Esophagus muscularis mucosa (tissue), 4 donors: ENCODE measurements around the gene CD79A. TPM values are rescaled to one million over a fixed set of nuclear protein-coding genes. Genes with fewer than 3 reads are reported as not detected.

Experiments
- DNase-seq: peaks from one replicate; pipeline ENCODE4 v3.0.0-alpha.2; 2017; ENCODE audit errors: extremely low spot score
- H3K27ac ChIP-seq, 4 donors: fragments of 200-600 bp; sonication (generic); replicated peaks in 1 of 4; 1 replicate in 3 of 4; 2 replicates in 1 of 4; pipeline ENCODE4 v1.5.1; 2016 to 2019; ENCODE audit warnings: mild to moderate bottlenecking in 1 of 4
- H3K27me3 ChIP-seq, 4 donors: fragments of 200-600 bp; sonication (generic); one replicate each; pipeline versions ENCODE4 v1.5.1 to v1.6.0; 2016 to 2019
- H3K36me3 ChIP-seq, 4 donors: fragments of 200-600 bp; sonication (generic); one replicate each; pipeline ENCODE4 v1.5.1; 2016 to 2019
- H3K4me1 ChIP-seq, 4 donors: fragments of 200-600 bp; sonication (generic); one replicate each; pipeline ENCODE4 v1.5.1; 2016 to 2019
- H3K4me3 ChIP-seq, 4 donors: fragments of 200-600 bp; sonication (generic); 1 replicate in 2 of 4; 2 replicates in 2 of 4; pipeline ENCODE4 v1.5.1; 2016 to 2019; ENCODE audit warnings: mild to moderate bottlenecking in 4 of 4, moderate library complexity in 1 of 4
- H3K9me3 ChIP-seq, 4 donors: fragments of 200-600 bp; sonication (generic); 1 replicate in 3 of 4; 2 replicates in 1 of 4; pipeline ENCODE4 v1.5.1; 2016 to 2019
- CTCF ChIP-seq, 3 experiments: fragments of 200-600 bp in 2 of 3; fragments of 450-650 bp in 1 of 3; sonication (generic) in 2 of 3; IDR thresholded peaks; one replicate each; pipeline ENCODE4 v1.5.1; 2017 to 2019; ENCODE audit warnings: antibody characterized with exemption in 3 of 3, mild to moderate bottlenecking in 2 of 3, moderate library complexity in 1 of 3
- EP300 ChIP-seq: sonication (generic); formaldehyde crosslinking; IDR thresholded peaks from one replicate; pipeline ENCODE4 v1.6.1; 2017; ENCODE audit warnings: antibody characterized with exemption
- POLR2A ChIP-seq: fragments of 450-650 bp; IDR thresholded peaks from one replicate; pipeline ENCODE4 v1.6.1; 2017; ENCODE audit warnings: antibody characterized with exemption, moderate library complexity, mild to moderate bottlenecking, low read depth
- POLR2AphosphoS5 ChIP-seq, 2 donors: sonication (generic); formaldehyde crosslinking; IDR thresholded peaks; one replicate each; pipeline ENCODE4 v1.6.1; 2017; ENCODE audit warnings: antibody characterized with exemption in 2 of 2
- WGBS: methylation state at CpG from one replicate; pipeline ENCODE4 v1.1.5; 2018; 5-methylcytosine and 5-hydroxymethylcytosine counted together
- intact Hi-C: fragments of 100-400 bp; cut with DNase I; formaldehyde crosslinking; loops from one replicate; pipeline ENCODE4 v1.15.1; 2023
- total RNA-seq, 4 donors: library from RNA; depleted of rRNA; stranded (reverse); fragments of >200 nt; gene quantifications; one replicate each; pipeline versions ENCODE4 v1.1.0 to v1.2.1, GENCODE V29; 2016

The CD79A gene
- total RNA-seq, 4 donors from 2014 or later, result 0.71 to 2.2 TPM; not detected in 2

- peaks cover 0 to 57% (median 0%) of the 10 kb centered on the region in 4 donors for H3K27me3 ChIP-seq
- WGBS, result 100% methylated on average over 2 of the region's 2 CpGs
- no peaks in the 10 kb centered on the region for H3K9me3 ChIP-seq
- intact Hi-C loops, result no loop called here
- H3K4me1 ChIP-seq, result no peaks in the 10 kb centered on the region
- H3K27ac ChIP-seq, result no peak overlapping the region
- no peak for DNase-seq
- no peak overlapping the region for H3K4me3 ChIP-seq
- H3K36me3 ChIP-seq, result no peaks in the 10 kb centered on the region
- no peak for TF ChIP-seq CTCF (IDR thresholded peaks at IDR 0.05)
- no peak for TF ChIP-seq POLR2A
- TF ChIP-seq EP300, result no peak
- no peak for TF ChIP-seq POLR2AphosphoS5 (IDR thresholded peaks at IDR 0.05)
These were observed 28.0 kb upstream of the CD79A start for GRCh38 chr19:41849067-41849466.

- DNase-seq, result no peak
- no peak overlapping the region for H3K4me3 ChIP-seq
- intact Hi-C loops, result no loop called here
- no peaks in the 10 kb centered on the region for H3K4me1 ChIP-seq
- H3K9me3 ChIP-seq, result no peaks in the 10 kb centered on the region
- WGBS, result 43% methylated on average over 4 of the region's 5 CpGs
- peaks cover 0 to 48% (median under 1%) of the 10 kb centered on the region in 4 donors for H3K27me3 ChIP-seq
- no peak overlapping the region for H3K27ac ChIP-seq
- H3K36me3 ChIP-seq, result no peaks in the 10 kb centered on the region
- TF ChIP-seq POLR2AphosphoS5 (IDR thresholded peaks at IDR 0.05), result no peak
- no peak for TF ChIP-seq POLR2A
- no peak for TF ChIP-seq CTCF (IDR thresholded peaks at IDR 0.05)
These were observed 26.7 kb upstream of the CD79A start for GRCh38 chr19:41850381-41850780.

DNA sequence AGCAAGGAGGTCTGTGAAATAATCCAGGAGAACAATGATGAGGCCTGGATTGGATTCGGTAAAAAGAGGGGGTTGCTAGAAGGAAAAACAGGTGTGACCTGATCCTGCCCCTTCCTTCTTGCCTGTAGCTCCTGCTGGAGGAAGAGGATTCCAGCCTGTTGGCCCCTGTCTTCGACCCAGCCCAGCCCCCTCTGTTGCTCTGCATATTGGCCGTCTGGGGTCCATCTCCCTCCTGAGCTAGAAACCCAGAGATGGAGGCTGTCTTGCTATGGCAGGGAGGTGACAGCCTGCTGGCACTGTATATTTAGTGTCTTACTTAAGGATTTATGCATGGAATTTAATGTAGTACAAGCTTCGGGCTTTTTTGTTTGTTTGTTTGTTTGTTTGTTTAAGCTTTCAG is 25.6 kb upstream of the CD79A start:
- no peak for DNase-seq
- no peak for TF ChIP-seq POLR2AphosphoS5 (IDR thresholded peaks at IDR 0.05)
- no peak for TF ChIP-seq CTCF (IDR thresholded peaks at IDR 0.05)
- no peak for TF ChIP-seq EP300
- TF ChIP-seq POLR2A, result no peak
- Histone ChIP-seq H3K9me3 (no peaks in the 10 kb centered on the region), H3K36me3 (no peaks in the 10 kb centered on the region), H3K4me1 (no peaks in the 10 kb centered on the region), H3K4me3 (no peak overlapping the region), H3K27ac (no peak overlapping the region), H3K27me3 (peaks cover 0 to 46% (median 1%) of the 10 kb centered on the region in 4 donors)
- 24% methylated on average over 4 of the region's 4 CpGs for WGBS
- intact Hi-C loops, result no loop called here

GRCh38 chr19:41853344-41853743 is 23.7 kb upstream of the CD79A start:
- no peak for TF ChIP-seq CTCF (IDR thresholded peaks at IDR 0.05)
- no peak for TF ChIP-seq EP300
- no peak for TF ChIP-seq POLR2AphosphoS5 (IDR thresholded peaks at IDR 0.05)
- no peak for TF ChIP-seq POLR2A
- Histone ChIP-seq H3K4me3 (no peak overlapping the region), H3K9me3 (no peaks in the 10 kb centered on the region), H3K36me3 (no peaks in the 10 kb centered on the region), H3K4me1 (no peaks in the 10 kb centered on the region), H3K27me3 (peaks cover 0 to 40% (median 1%) of the 10 kb centered on the region in 4 donors), H3K27ac (no peak overlapping the region)
- intact Hi-C loops, result no loop called here
- no peak for DNase-seq
- 64% methylated on average over 2 of the region's 2 CpGs for WGBS

DNA sequence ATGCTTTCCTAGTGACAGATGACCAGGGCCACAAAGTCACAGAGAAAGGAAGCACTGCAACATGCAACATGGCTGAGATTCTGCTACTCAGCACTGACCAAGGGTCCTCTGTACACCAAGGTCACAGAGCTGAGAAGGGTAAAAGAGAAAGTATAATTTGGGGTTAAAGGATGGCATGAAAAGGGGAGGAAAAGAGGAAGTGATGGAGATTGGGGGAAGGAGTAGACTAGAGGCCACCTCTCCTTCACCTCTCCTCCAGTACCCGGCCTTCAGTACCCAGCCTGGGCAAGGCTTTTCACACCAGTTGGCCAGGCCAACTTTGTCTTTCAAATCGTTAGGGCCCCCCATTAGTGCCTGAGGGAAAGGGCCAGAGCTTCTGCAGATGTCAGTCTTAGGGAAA is 23.3 kb upstream of the CD79A start:
- intact Hi-C loops, result no loop called here
- 45% methylated on average over 2 of the region's 2 CpGs for WGBS
- no peaks in the 10 kb centered on the region for H3K36me3 ChIP-seq
- no peak overlapping the region for H3K4me3 ChIP-seq
- TF ChIP-seq CTCF (IDR thresholded peaks at IDR 0.05), result no peak
- no peak for TF ChIP-seq POLR2A
- no peak for TF ChIP-seq EP300
- TF ChIP-seq POLR2AphosphoS5 (IDR thresholded peaks at IDR 0.05), result no peak
- no peak for DNase-seq
- no peak overlapping the region for H3K27ac ChIP-seq
- H3K4me1 ChIP-seq, result peaks cover 0 to under 1% (median 0%) of the 10 kb centered on the region in 4 donors
- peaks cover 0 to 35% (median 1%) of the 10 kb centered on the region in 4 donors for H3K27me3 ChIP-seq
- H3K9me3 ChIP-seq, result no peaks in the 10 kb centered on the region
